ENCODE results near the gene ASB10. TPM values are rescaled to one million over a fixed set of nuclear protein-coding genes. Genes with fewer than 3 reads are reported as not detected.

Gene ASB10
- total and polyA plus RNA-seq, 2 donors (not counting 1 experiment from before 2014, with no cell fraction given), result not detected

DNA sequence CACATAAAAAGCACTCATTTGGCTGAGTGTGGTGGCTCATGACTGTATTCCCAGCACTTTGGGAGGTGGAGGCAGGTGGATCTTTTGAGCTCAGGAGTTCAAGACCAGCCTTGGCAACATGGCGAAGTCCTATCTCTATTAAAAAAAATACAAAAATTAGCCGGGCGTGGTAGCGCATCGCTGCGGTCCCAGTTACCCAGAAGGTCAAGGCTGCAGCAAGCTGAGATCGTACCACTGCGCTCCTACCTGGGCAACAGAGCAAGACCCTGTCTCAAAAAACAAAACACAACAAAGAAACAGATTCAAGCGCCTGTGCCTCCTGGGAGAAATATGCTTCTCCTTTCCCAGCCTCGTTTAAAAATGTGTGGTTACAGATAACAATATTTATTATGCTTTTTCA, 42.2 kb upstream of the ASB10 start:
- POLR2A ChIA-PET, result no interaction called here
- 100% methylated on average over 6 of the region's 10 CpGs for WGBS (ENCODE audit: insufficient coverage)
- H3K27me3 ChIP-seq (replicated peaks in 1 of 4; ENCODE audit: control extremely low read depth in 1 of 4, control insufficient read depth in 3 of 4, insufficient read depth in 4 of 4, low read length in 3 of 4), result no peaks in the 10 kb centered on the region
- Mint-ChIP-seq H3K27ac (no peak overlapping the region), H3K9me3 (ENCODE audit: insufficient read depth) (no peaks in the 10 kb centered on the region), H3K4me3 (no peak overlapping the region), H3K4me1 (peaks cover 62% of the 10 kb centered on the region), H3K27me3 (no peaks in the 10 kb centered on the region)
- peaks cover 0 to 8% of the 10 kb centered on the region in 2 experiments for H3K36me3 ChIP-seq (replicated peaks in 1 of 2; ENCODE audit: control extremely low read depth in 1 of 2, control insufficient read depth in 1 of 2, extremely low read depth in 1 of 2, insufficient read depth in 2 of 2, low read length in 1 of 2)
- H4K20me1 ChIP-seq (ENCODE audit: control insufficient read depth, insufficient read depth, low read length, poor library complexity, severe bottlenecking), result peaks cover 29% of the 10 kb centered on the region
- CTCF ChIA-PET, result interaction anchor here (4.4 kb wide), 1 partner anchor 15 kb away, joined by 34 read pairs; no protein-coding TSS in a partner anchor
- intact Hi-C loops (cut with micrococcal nuclease), result no loop called here
- ATAC-seq (ENCODE audit: low read depth), result no peak
- no peak overlapping the region for H3K27ac ChIP-seq (ENCODE audit: low read length in 2 of 2)
- DNase-seq, result no peak
- peaks cover 48% of the 10 kb centered on the region for H3K79me2 ChIP-seq (ENCODE audit: control insufficient read depth, insufficient read depth, low read length)
- H3K4me3 ChIP-seq (ENCODE audit: control extremely low read depth in 1 of 5, extremely low read depth in 1 of 5, insufficient read depth in 1 of 5, low read depth in 2 of 5, low read length in 4 of 5), result no peak overlapping the region
- no peak overlapping the region for H3K9ac ChIP-seq (ENCODE audit: low read length)
- TF ChIP-seq, protein P1, sequence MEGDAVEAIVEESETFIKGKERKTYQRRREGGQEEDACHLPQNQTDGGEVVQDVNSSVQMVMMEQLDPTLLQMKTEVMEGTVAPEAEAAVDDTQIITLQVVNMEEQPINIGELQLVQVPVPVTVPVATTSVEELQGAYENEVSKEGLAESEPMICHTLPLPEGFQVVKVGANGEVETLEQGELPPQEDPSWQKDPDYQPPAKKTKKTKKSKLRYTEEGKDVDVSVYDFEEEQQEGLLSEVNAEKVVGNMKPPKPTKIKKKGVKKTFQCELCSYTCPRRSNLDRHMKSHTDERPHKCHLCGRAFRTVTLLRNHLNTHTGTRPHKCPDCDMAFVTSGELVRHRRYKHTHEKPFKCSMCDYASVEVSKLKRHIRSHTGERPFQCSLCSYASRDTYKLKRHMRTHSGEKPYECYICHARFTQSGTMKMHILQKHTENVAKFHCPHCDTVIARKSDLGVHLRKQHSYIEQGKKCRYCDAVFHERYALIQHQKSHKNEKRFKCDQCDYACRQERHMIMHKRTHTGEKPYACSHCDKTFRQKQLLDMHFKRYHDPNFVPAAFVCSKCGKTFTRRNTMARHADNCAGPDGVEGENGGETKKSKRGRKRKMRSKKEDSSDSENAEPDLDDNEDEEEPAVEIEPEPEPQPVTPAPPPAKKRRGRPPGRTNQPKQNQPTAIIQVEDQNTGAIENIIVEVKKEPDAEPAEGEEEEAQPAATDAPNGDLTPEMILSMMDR (IDR thresholded peaks at IDR 0.05), result no peak
- no peak for TF ChIP-seq EZH2 (IDR thresholded peaks at IDR 0.05; ENCODE audit: borderline replicate concordance, insufficient read depth, low read depth, low read length, poor library complexity, severe bottlenecking)
- peaks cover 34 to 42% of the 10 kb centered on the region in 2 donors for H3K4me1 ChIP-seq (ENCODE audit: control insufficient read depth in 2 of 2, insufficient read depth in 2 of 2, low read length in 2 of 2)
- H2AFZ ChIP-seq (ENCODE audit: insufficient read depth, low read depth, low read length, poor library complexity, severe bottlenecking), result no peak overlapping the region
- H3K9me3 ChIP-seq (ENCODE audit: control extremely low read depth in 1 of 3, control insufficient read depth in 2 of 3, insufficient read depth in 1 of 3, low read length in 2 of 3), result no peaks in the 10 kb centered on the region
- no peak overlapping the region for H3K4me2 ChIP-seq (replicated peaks; ENCODE audit: low read depth, low read length, poor library complexity, severe bottlenecking)

DNA sequence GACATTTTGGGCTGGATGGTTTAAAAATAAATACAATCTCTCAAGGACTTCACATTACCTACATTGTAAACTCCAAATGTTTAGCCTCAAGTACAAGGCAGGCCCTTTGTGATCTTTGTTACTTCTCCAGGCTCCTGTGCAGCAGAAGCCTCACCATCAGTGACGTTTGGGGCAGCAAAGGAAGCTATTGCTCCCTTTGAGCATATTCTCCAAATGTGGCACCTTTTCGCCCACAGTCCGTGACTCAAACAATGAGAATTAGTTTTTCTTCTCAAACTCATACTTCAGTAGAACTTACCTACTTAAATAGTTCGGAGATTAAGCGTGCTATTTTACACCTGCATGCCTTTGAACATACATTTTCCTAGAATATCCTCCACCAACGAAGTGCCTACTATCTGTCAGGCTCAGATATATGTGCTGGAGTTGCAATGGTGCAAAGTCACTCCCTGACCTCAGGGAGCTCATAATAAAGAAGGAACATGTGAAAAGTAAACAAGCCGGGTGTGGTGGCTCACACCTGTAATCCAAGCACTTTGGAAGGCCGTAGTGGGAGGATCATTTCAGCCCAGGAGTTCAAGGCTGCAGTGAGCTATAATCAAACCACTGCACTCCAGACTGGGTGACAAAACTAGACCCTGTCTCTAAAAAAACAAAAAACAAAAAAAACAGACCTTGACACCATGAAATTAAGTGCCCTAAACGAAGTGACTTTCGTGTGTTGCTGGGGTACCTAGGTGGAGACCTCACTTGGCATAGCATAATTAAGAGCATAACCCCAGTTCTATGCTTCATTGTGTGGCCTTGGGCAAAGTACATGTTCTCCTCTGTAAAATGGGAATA, 41.2 kb upstream of the ASB10 start:
- ChIA-PET POLR2A (interaction anchor here (1.4 kb wide), 1 partner anchor 16 kb away, joined by 13 read pairs; no protein-coding TSS in a partner anchor), CTCF (interaction anchor here (1.3 to 4.4 kb wide), 2 partner anchors 16 to 76 kb away, joined by 4 to 34 read pairs; no protein-coding TSS in a partner anchor)
- H3K4me1 Mint-ChIP-seq, result peaks cover 53% of the 10 kb centered on the region
- Histone ChIP-seq H3K9me3 (ENCODE audit: control extremely low read depth in 1 of 3, control insufficient read depth in 2 of 3, insufficient read depth in 1 of 3, low read length in 2 of 3) (no peaks in the 10 kb centered on the region), H3K4me2 (replicated peaks; ENCODE audit: low read depth, low read length, poor library complexity, severe bottlenecking) (peak overlapping the region; percentile 78), H3K4me3 (ENCODE audit: control extremely low read depth in 1 of 5, extremely low read depth in 1 of 5, insufficient read depth in 1 of 5, low read depth in 2 of 5, low read length in 4 of 5) (peak overlapping the region; percentile 60 to 97 (median 81)), H3K27ac (ENCODE audit: low read length in 2 of 2) (peak overlapping the region in 1 of 2 donors; percentile 73), H3K27me3 (replicated peaks in 1 of 4; ENCODE audit: control extremely low read depth in 1 of 4, control insufficient read depth in 3 of 4, insufficient read depth in 4 of 4, low read length in 3 of 4) (no peaks in the 10 kb centered on the region), H2AFZ (ENCODE audit: insufficient read depth, low read depth, low read length, poor library complexity, severe bottlenecking) (peak overlapping the region; percentile 99), H3K36me3 (replicated peaks in 1 of 2; ENCODE audit: control extremely low read depth in 1 of 2, control insufficient read depth in 1 of 2, extremely low read depth in 1 of 2, insufficient read depth in 2 of 2, low read length in 1 of 2) (peaks cover 0 to 18% of the 10 kb centered on the region in 2 experiments), H3K9ac (ENCODE audit: low read length) (peak overlapping the region; percentile 92), H4K20me1 (ENCODE audit: control insufficient read depth, insufficient read depth, low read length, poor library complexity, severe bottlenecking) (peaks cover 19% of the 10 kb centered on the region), H3K4me1 (ENCODE audit: control insufficient read depth in 2 of 2, insufficient read depth in 2 of 2, low read length in 2 of 2) (peaks cover 27 to 31% of the 10 kb centered on the region in 2 donors), H3K79me2 (ENCODE audit: control insufficient read depth, insufficient read depth, low read length) (peaks cover 38% of the 10 kb centered on the region)
- 76% methylated on average over 3 of the region's 10 CpGs for WGBS (ENCODE audit: insufficient coverage)
- no peaks in the 10 kb centered on the region for H3K9me3 Mint-ChIP-seq (ENCODE audit: insufficient read depth)
- intact Hi-C loops (cut with micrococcal nuclease), result no loop called here
- peak overlapping the region; percentile 95 for H3K4me3 Mint-ChIP-seq
- DNase-seq (no peak), ATAC-seq (ENCODE audit: low read depth) (no peak)
- H3K27ac Mint-ChIP-seq, result peak overlapping the region; percentile 56
- TF ChIP-seq, protein P1 (IDR thresholded peaks at IDR 0.05), result no peak
- no peak for TF ChIP-seq EZH2 (IDR thresholded peaks at IDR 0.05; ENCODE audit: borderline replicate concordance, insufficient read depth, low read depth, low read length, poor library complexity, severe bottlenecking)
- H3K27me3 Mint-ChIP-seq, result no peaks in the 10 kb centered on the region
